Liver (tissue), 3 donors: ENCODE results near the gene PAPSS1.

Experiments used
- CTCF ChIP-seq: fragments of 150-350 bp; IDR thresholded peaks from 2 replicates; pipeline ENCODE4 v1.5.1; 2017; ENCODE audit warnings: improper control_type of control experiment, low read depth, low read length; ENCODE audit not compliant: missing input control
- TAF1 ChIP-seq: conservative IDR thresholded peaks from 2 replicates; pipeline ENCODE4 v1.6.1; 2016; ENCODE audit warnings: antibody characterized with exemption, mild to moderate bottlenecking
- donor health status: healthy.
- donor health status: healthy.

GRCh38 chr4:107658400-107659336, 61.4 kb downstream of the PAPSS1 start:
- no peak for TF ChIP-seq CTCF
- TF ChIP-seq TAF1, result no peak
